Activated T-helper 9 cell treated with anti-CD3 and anti-CD28 coated beads, Interleukin-2, amount 50 U/mL, for 16 hours (primary cell): ENCODE data around the gene EMP2.

Source experiments
- DNase-seq: peaks from one replicate; pipeline ENCODE4 v3.0.0-alpha.2; 2020; ENCODE audit warnings: low read depth

Gene EMP2

DNA sequence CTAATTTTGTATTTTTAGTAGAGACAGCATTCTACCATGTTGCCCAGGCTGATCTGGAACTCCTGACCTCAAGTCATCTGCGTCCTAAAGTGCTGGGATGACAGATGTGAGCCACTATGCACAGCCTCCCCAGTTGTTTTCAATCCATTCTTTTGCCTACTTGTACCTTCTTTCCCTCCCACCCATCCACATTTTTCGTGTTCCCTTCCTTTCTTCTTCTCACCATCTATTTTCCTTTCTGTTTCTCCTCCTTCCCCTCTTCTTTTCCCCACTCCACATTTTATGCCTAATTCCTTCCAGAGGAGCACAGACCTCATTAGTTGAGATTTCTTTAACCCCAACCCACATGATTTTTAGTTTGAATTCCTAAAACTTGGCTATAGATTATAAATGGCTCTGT lies 100.2 kb downstream of the EMP2 start:
- no peak for DNase-seq
